PC-3 (cell line): ENCODE data around the gene C5.

ENCODE experiments used
- CTCF ChIP-seq: fragments of 300-600 bp; sonication (generic); conservative IDR thresholded peaks from 2 replicates; pipeline ENCODE4 v1.5.1; 2017; ENCODE audit warnings: antibody characterized with exemption, low read depth, mild to moderate bottlenecking, low read length
- EZH2 ChIP-seq: fragments of 300-600 bp; sonication (generic); IDR thresholded peaks from one replicate; pipeline ENCODE4 v1.6.1; 2017; ENCODE audit warnings: antibody characterized with exemption, mild to moderate bottlenecking, low read length; ENCODE audit not compliant: unreplicated experiment
- EZH2phosphoT487 ChIP-seq: fragments of 300-600 bp; sonication (generic); IDR thresholded peaks from 2 replicates; pipeline ENCODE4 v1.6.1; 2018; ENCODE audit warnings: mild to moderate bottlenecking, antibody characterized with exemption, low read length, borderline replicate concordance

GRCh38 chr9:121023064-121023463 lies 27.0 kb downstream of the C5 start:
- no peak for TF ChIP-seq CTCF
- no peak for TF ChIP-seq EZH2
- TF ChIP-seq EZH2phosphoT487, result no peak
